SK-N-SH (cell line): ENCODE data around the gene FUT6.

Experiments
- CTCF ChIP-seq: fragments of 200-600 bp; sonication (generic); IDR thresholded peaks from 2 replicates; pipeline ENCODE4 v1.6.1; 2017; ENCODE audit warnings: antibody characterized with exemption, mild to moderate bottlenecking, moderate library complexity
- EZH2phosphoT487 ChIP-seq: fragments of 200-600 bp; sonication (generic); IDR thresholded peaks from 2 replicates; pipeline ENCODE4 v1.6.1; 2017; ENCODE audit warnings: low read depth, mixed run types, mild to moderate bottlenecking, antibody characterized with exemption, moderate library complexity, borderline replicate concordance
- IRF3 ChIP-seq: fragments of 150-350 bp; IDR thresholded peaks from 2 replicates; pipeline ENCODE4 v1.6.1; 2016; ENCODE audit warnings: mild to moderate bottlenecking, low read depth, low read length
- NFIC ChIP-seq: IDR thresholded peaks from 2 replicates; pipeline ENCODE4 v1.4.0; 2012; ENCODE audit warnings: borderline replicate concordance
- NRF1 ChIP-seq: IDR thresholded peaks from 2 replicates; pipeline ENCODE4 v1.6.1; 2012; ENCODE audit warnings: low read depth, mild to moderate bottlenecking, low read length
- PBX3 ChIP-seq: IDR thresholded peaks from 2 replicates; pipeline ENCODE4; 2012
- POLR2AphosphoS5 ChIP-seq: IDR thresholded peaks from 2 replicates; pipeline ENCODE4 v1.6.1; 2012; ENCODE audit warnings: low read depth, low read length
- RAD21 ChIP-seq: IDR thresholded peaks from 2 replicates; pipeline ENCODE4 v1.6.1; 2012; ENCODE audit warnings: mild to moderate bottlenecking, low read length
- RCOR1 ChIP-seq: fragments of 150-350 bp; IDR thresholded peaks from 2 replicates; pipeline ENCODE4 v1.6.1; 2017; ENCODE audit warnings: antibody characterized with exemption, low read length
- SIN3A ChIP-seq: IDR thresholded peaks from 2 replicates; pipeline ENCODE4 v1.6.1; 2012; ENCODE audit warnings: low read depth, mild to moderate bottlenecking, low read length, moderate library complexity, borderline replicate concordance
- TAF1 ChIP-seq: IDR thresholded peaks from 2 replicates; pipeline ENCODE4 v1.6.1; 2012; ENCODE audit warnings: low read depth, mild to moderate bottlenecking, low read length, moderate library complexity, borderline replicate concordance
- TEAD4 ChIP-seq: IDR thresholded peaks from 2 replicates; pipeline ENCODE4 v1.4.0; 2012; ENCODE audit warnings: mild to moderate bottlenecking, borderline replicate concordance; ENCODE audit not compliant: insufficient read depth
- USF2 ChIP-seq: fragments of 150-350 bp; IDR thresholded peaks from 2 replicates; pipeline ENCODE4 v1.6.1; 2017; ENCODE audit warnings: antibody characterized with exemption, low read length, low read depth, borderline replicate concordance
- ZBTB33 ChIP-seq: IDR thresholded peaks from 2 replicates; pipeline ENCODE4 v1.4.0; 2012; ENCODE audit warnings: low read depth, borderline replicate concordance

- TF ChIP-seq SIN3A (no peak), CTCF (no peak), RCOR1 (no peak), NFIC (no peak), POLR2AphosphoS5 (no peak), TEAD4 (no peak), TAF1 (no peak), IRF3 (no peak), USF2 (no peak), EZH2phosphoT487 (no peak), NRF1 (no peak), RAD21 (no peak), ZBTB33 (no peak), PBX3 (no peak)
Observed at GRCh38 chr19:5873617-5874199, 34.2 kb upstream of the FUT6 start.
